GM12878 (cell line): Measurements from ENCODE around the gene TNNT3. TPM values are rescaled to one million over a fixed set of nuclear protein-coding genes. Genes with fewer than 3 reads are reported as not detected.

Experiments
- ATAC-seq: fragments of 200-7000 bp; cut with Tn5 transposase; 3 replicates; pipeline ENCODE4 v1.9.1; 2020; ENCODE audit warnings: mild to moderate bottlenecking, moderate library complexity
- BruUV-seq: library from RNA; stranded (reverse); fragments of 400-500 nt; replicated peaks from 2 replicates; lab custom pipeline; 2021; lab: Mats Ljungman, UMichigan
- CTCF ChIA-PET: fragments of 300-600 bp; sonication (Branson Sonifier 250); formaldehyde crosslinking; extraction: SDS; loops from one replicate; lab custom pipeline; 2021; ENCODE audit warnings: inconsistent platforms; lab: Yijun Ruan, JAX
- POLR2A ChIA-PET: fragments of 350-600 bp; formaldehyde crosslinking; extraction: SDS; loops from one replicate; lab custom pipeline; 2021; ENCODE audit warnings: inconsistent platforms; lab: Charles Lee
- RAD21 ChIA-PET: fragments of 300-600 bp; sonication (Branson Sonifier 250); formaldehyde crosslinking; loops from one replicate; lab custom pipeline; 2023; ENCODE audit warnings: antibody characterized with exemption; ENCODE audit not compliant: unreplicated experiment; lab: Charles Lee
- SMC1A ChIA-PET: fragments of 300-600 bp; sonication (Branson Sonifier 250); formaldehyde crosslinking; loops from one replicate; lab custom pipeline; 2023; ENCODE audit not compliant: unreplicated experiment, uncharacterized antibody; lab: Charles Lee
- DNase-seq: peaks from one replicate; pipeline ENCODE4 v3.0.0-alpha.2; 2011; ENCODE audit warnings: low read depth, low spot score
- FAIRE-seq: peaks from 3 replicates; lab custom pipeline; 2011; peaks lifted over from hg19 to GRCh38; lab: Jason Lieb, UNC
- H2AFZ ChIP-seq: 2 replicates; pipeline ENCODE4 v1.6.0; 2011; ENCODE audit warnings: low read depth, low read length, control low read depth; ENCODE audit not compliant: control insufficient read depth
- H3K27ac ChIP-seq: 2 replicates; pipeline ENCODE4 v1.5.1; 2011; ENCODE audit warnings: control low read depth; ENCODE audit not compliant: control insufficient read depth, insufficient read depth
- H3K27me3 ChIP-seq, 2 experiments: replicated peaks in 1 of 2; 2 replicates each; pipeline versions ENCODE4 v1.6.0 to v1.6.1; 2011; ENCODE audit warnings: low read length in 1 of 2; ENCODE audit not compliant: control insufficient read depth in 2 of 2, insufficient read depth in 2 of 2
- H3K36me3 ChIP-seq, 2 experiments: 2 replicates each; pipeline ENCODE4 v1.5.1; 2011; ENCODE audit warnings: low read length in 1 of 2; ENCODE audit not compliant: control insufficient read depth in 2 of 2, insufficient read depth in 2 of 2
- H3K4me1 ChIP-seq: 2 replicates; pipeline ENCODE4 v1.6.1; 2011; ENCODE audit warnings: mild to moderate bottlenecking, low read length, moderate library complexity, mixed read lengths; ENCODE audit not compliant: control insufficient read depth, insufficient read depth
- H3K4me2 ChIP-seq: 2 replicates; pipeline ENCODE4 v1.6.0; 2011; ENCODE audit warnings: control low read depth; ENCODE audit not compliant: control insufficient read depth, insufficient read depth
- H3K4me3 ChIP-seq: fragments of 200-600 bp; sonication (generic); 2 replicates; pipeline ENCODE4 v1.5.1; 2016
- H3K79me2 ChIP-seq: 2 replicates; pipeline ENCODE4 v1.6.0; 2011; ENCODE audit warnings: low read length; ENCODE audit not compliant: control insufficient read depth, insufficient read depth
- H3K9ac ChIP-seq: 2 replicates; pipeline ENCODE4 v1.8.0; 2011; ENCODE audit warnings: low read length, control low read depth, mixed read lengths; ENCODE audit not compliant: control insufficient read depth, insufficient read depth
- H3K9me3 ChIP-seq: replicated peaks from 3 replicates; pipeline ENCODE4 v1.5.1; 2011; ENCODE audit warnings: mild to moderate bottlenecking, low read length; ENCODE audit not compliant: control insufficient read depth, insufficient read depth
- H4K20me1 ChIP-seq: 2 replicates; pipeline ENCODE4 v1.6.0; 2011; ENCODE audit not compliant: control insufficient read depth, insufficient read depth
- BCL11A ChIP-seq: IDR thresholded peaks from 2 replicates; pipeline ENCODE4 v1.6.1; 2011; ENCODE audit warnings: low read depth, low read length
- FOXM1 ChIP-seq: IDR thresholded peaks from 2 replicates; pipeline ENCODE4 v1.6.1; 2012; ENCODE audit warnings: low read depth, mild to moderate bottlenecking, inconsistent platforms, low read length, moderate library complexity
- KAT2A ChIP-seq: conservative IDR thresholded peaks from 2 replicates; pipeline ENCODE4 v1.6.1; 2011; ENCODE audit warnings: low read depth, low read length; ENCODE audit not compliant: control insufficient read depth
- RAD21 ChIP-seq: IDR thresholded peaks from 2 replicates; pipeline ENCODE4 v1.6.1; 2011; ENCODE audit warnings: mild to moderate bottlenecking, low read depth, low read length, moderate library complexity; ENCODE audit not compliant: insufficient read depth
- RAD51 ChIP-seq: fragments of 450-650 bp; IDR thresholded peaks from 2 replicates; pipeline ENCODE4 v1.6.1; 2016; ENCODE audit warnings: moderate library complexity, mild to moderate bottlenecking, inconsistent platforms
- WGBS: methylation state at CpG from one replicate; pipeline ENCODE4 v1.1.6; 2016; ENCODE audit warnings: low lambda C conversion rate; ENCODE audit not compliant: insufficient replicate concordance, insufficient coverage; ENCODE audit errors: missing lambda C conversion rate; 5-methylcytosine and 5-hydroxymethylcytosine counted together
- in situ Hi-C: fragments of 300-500 bp; cut with MboI; formaldehyde crosslinking; loops from 9 replicates; pipeline ENCODE4 v1.14.3; 2018; ENCODE audit warnings: mixed read lengths
- intact Hi-C: fragments of 100-400 bp; cut with micrococcal nuclease; formaldehyde crosslinking; loops from one replicate; pipeline ENCODE4 v1.14.2; 2022; ENCODE audit not compliant: unreplicated experiment
- polyA plus RNA-seq, 11 experiments: library from polyadenylated mRNA; depleted of rRNA in 4 of 11; unstranded in 6 of 11; stranded (reverse) in 5 of 11; fragments of >200 nt; fragmentation: Nextera tagmentation in 4 of 11; fragmentation: Illumina TruSeq in 1 of 11; extraction: Ambion mirVana in 4 of 11; extraction: Trizol in 1 of 11; gene quantifications; 1 replicate in 1 of 11; 2 replicates in 10 of 11; pipeline versions ENCODE4 v1.2.1 to v1.2.3, GENCODE V29; 2011 to 2016; ENCODE audit warnings: inconsistent platforms in 2 of 11, missing spikeins in 2 of 11, low read depth in 1 of 11
- total RNA-seq, 4 experiments: library from RNA; depleted of rRNA in 3 of 4; stranded (reverse); fragments of >200 nt in 3 of 4; fragmentation: Illumina TruSeq in 1 of 4; extraction: Trizol in 1 of 4; gene quantifications; 2 replicates each; pipeline versions ENCODE4 v1.2.1 to v1.2.3, GENCODE V29; 2013 to 2021
- TF ChIP-seq, protein P1 (sequence below): fragments of 450-650 bp; IDR thresholded peaks from 2 replicates; pipeline ENCODE4 v1.6.1; 2017; ENCODE audit warnings: mild to moderate bottlenecking, moderate library complexity
- TF ChIP-seq, protein P2 (sequence below): fragments of 150-350 bp; IDR thresholded peaks from 2 replicates; pipeline ENCODE4 v1.6.1; 2016; ENCODE audit warnings: low read depth, low read length

The TNNT3 gene
- total and polyA plus RNA-seq, 10 of the 15 experiments (the other 5 are each of a cell fraction or from before 2014, with no cell fraction given), result 0.40 to 0.50 TPM; not detected in 8

- Histone ChIP-seq H3K36me3 (no peaks in the 10 kb centered on the region), H3K9ac (no peak overlapping the region), H3K9me3 (no peaks in the 10 kb centered on the region), H4K20me1 (no peaks in the 10 kb centered on the region), H3K27me3 (no peaks in the 10 kb centered on the region), H2AFZ (no peak overlapping the region), H3K4me1 (no peaks in the 10 kb centered on the region), H3K4me2 (no peak overlapping the region), H3K27ac (no peak overlapping the region), H3K79me2 (no peaks in the 10 kb centered on the region), H3K4me3 (no peak overlapping the region)
- DNase-seq (no peak), FAIRE-seq (no peak), ATAC-seq (no peak)
- no TSS peak for BruUV-seq
- WGBS, result 27% methylated on average over 33 of the region's 33 CpGs
- intact Hi-C loops (no loop called here), in situ Hi-C loops (no loop called here)
- CTCF ChIA-PET, result interaction anchor here (2.1 kb wide), 1 partner anchor 216 kb away, joined by 7 read pairs; no protein-coding TSS in a partner anchor
- RAD21 ChIA-PET, result interaction anchor here (0.8 kb wide), 1 partner anchor 82 kb away, joined by 3 read pairs; the partner anchor contains the start of gene LSP1
- SMC1A ChIA-PET, result no interaction called here
- POLR2A ChIA-PET, result no interaction called here
- TF ChIP-seq, protein P1, sequence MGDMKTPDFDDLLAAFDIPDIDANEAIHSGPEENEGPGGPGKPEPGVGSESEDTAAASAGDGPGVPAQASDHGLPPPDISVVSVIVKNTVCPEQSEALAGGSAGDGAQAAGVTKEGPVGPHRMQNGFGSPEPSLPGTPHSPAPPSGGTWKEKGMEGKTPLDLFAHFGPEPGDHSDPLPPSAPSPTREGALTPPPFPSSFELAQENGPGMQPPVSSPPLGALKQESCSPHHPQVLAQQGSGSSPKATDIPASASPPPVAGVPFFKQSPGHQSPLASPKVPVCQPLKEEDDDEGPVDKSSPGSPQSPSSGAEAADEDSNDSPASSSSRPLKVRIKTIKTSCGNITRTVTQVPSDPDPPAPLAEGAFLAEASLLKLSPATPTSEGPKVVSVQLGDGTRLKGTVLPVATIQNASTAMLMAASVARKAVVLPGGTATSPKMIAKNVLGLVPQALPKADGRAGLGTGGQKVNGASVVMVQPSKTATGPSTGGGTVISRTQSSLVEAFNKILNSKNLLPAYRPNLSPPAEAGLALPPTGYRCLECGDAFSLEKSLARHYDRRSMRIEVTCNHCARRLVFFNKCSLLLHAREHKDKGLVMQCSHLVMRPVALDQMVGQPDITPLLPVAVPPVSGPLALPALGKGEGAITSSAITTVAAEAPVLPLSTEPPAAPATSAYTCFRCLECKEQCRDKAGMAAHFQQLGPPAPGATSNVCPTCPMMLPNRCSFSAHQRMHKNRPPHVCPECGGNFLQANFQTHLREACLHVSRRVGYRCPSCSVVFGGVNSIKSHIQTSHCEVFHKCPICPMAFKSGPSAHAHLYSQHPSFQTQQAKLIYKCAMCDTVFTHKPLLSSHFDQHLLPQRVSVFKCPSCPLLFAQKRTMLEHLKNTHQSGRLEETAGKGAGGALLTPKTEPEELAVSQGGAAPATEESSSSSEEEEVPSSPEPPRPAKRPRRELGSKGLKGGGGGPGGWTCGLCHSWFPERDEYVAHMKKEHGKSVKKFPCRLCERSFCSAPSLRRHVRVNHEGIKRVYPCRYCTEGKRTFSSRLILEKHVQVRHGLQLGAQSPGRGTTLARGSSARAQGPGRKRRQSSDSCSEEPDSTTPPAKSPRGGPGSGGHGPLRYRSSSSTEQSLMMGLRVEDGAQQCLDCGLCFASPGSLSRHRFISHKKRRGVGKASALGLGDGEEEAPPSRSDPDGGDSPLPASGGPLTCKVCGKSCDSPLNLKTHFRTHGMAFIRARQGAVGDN, result no peak
- TF ChIP-seq KAT2A (no peak), RAD21 (no peak), FOXM1 (no peak), RAD51 (no peak), BCL11A (no peak)
- TF ChIP-seq, protein P2, sequence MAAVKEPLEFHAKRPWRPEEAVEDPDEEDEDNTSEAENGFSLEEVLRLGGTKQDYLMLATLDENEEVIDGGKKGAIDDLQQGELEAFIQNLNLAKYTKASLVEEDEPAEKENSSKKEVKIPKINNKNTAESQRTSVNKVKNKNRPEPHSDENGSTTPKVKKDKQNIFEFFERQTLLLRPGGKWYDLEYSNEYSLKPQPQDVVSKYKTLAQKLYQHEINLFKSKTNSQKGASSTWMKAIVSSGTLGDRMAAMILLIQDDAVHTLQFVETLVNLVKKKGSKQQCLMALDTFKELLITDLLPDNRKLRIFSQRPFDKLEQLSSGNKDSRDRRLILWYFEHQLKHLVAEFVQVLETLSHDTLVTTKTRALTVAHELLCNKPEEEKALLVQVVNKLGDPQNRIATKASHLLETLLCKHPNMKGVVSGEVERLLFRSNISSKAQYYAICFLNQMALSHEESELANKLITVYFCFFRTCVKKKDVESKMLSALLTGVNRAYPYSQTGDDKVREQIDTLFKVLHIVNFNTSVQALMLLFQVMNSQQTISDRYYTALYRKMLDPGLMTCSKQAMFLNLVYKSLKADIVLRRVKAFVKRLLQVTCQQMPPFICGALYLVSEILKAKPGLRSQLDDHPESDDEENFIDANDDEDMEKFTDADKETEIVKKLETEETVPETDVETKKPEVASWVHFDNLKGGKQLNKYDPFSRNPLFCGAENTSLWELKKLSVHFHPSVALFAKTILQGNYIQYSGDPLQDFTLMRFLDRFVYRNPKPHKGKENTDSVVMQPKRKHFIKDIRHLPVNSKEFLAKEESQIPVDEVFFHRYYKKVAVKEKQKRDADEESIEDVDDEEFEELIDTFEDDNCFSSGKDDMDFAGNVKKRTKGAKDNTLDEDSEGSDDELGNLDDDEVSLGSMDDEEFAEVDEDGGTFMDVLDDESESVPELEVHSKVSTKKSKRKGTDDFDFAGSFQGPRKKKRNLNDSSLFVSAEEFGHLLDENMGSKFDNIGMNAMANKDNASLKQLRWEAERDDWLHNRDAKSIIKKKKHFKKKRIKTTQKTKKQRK, result no peak
Observed at GRCh38 chr11:1935156-1936071, 15.9 kb downstream of the TNNT3 start.
